Testis (tissue), 3 donors: ENCODE results near the gene PRELP. TPM values are rescaled to one million over a fixed set of nuclear protein-coding genes. Genes with fewer than 3 reads are reported as not detected.

Experiments
- DNase-seq: peaks from one replicate; pipeline ENCODE4 v3.0.0-alpha.2; 2019
- H3K27ac ChIP-seq, 2 donors: fragments of 200-600 bp; sonication (generic); one replicate each; pipeline ENCODE4 v1.5.1; 2019
- H3K27me3 ChIP-seq: fragments of 200-600 bp; sonication (generic); one replicate; pipeline ENCODE4 v1.5.1; 2019
- H3K36me3 ChIP-seq: fragments of 200-600 bp; sonication (generic); one replicate; pipeline ENCODE4 v1.5.1; 2017; ENCODE audit warnings: low read depth; ENCODE audit errors: missing control alignments
- H3K4me1 ChIP-seq: fragments of 200-600 bp; sonication (generic); one replicate; pipeline ENCODE4 v1.5.1; 2019
- H3K4me3 ChIP-seq, 2 donors: fragments of 200-600 bp; sonication (generic); one replicate each; pipeline ENCODE4 v1.5.1; 2017 to 2019
- H3K9me3 ChIP-seq: fragments of 200-600 bp; sonication (generic); one replicate; pipeline ENCODE4 v1.5.1; 2017
- POLR2A ChIP-seq: fragments of 450-650 bp; IDR thresholded peaks from one replicate; pipeline ENCODE4 v1.6.1; 2017; ENCODE audit warnings: antibody characterized with exemption, mild to moderate bottlenecking, moderate library complexity
- WGBS, 2 donors: methylation state at CpG; one replicate each; pipeline ENCODE4 v1.1.5; 2018; 5-methylcytosine and 5-hydroxymethylcytosine counted together
- intact Hi-C: fragments of 100-400 bp; cut with DNase I; formaldehyde crosslinking; loops from one replicate; pipeline ENCODE4 v1.15.1; 2023; ENCODE audit warnings: low total_unique reads
- polyA plus RNA-seq: library from polyadenylated mRNA; stranded (reverse); fragments of 350-450 nt; fragmentation: Illumina TruSeq; extraction: RNeasy Lipid Tissue Mini Kit (QIAGEN cat#74804); gene quantifications from one replicate; pipeline ENCODE4 v1.2.3, GENCODE V29; 2014; ENCODE audit warnings: low read depth, low replicate concordance; ENCODE audit not compliant: insufficient read depth
- total RNA-seq, 2 donors: library from RNA; depleted of rRNA; stranded (reverse); fragments of >200 nt; gene quantifications; one replicate each; pipeline ENCODE4 v1.2.3, GENCODE V29; 2016
- TF ChIP-seq, protein P1 (sequence below), 3 experiments: fragments of 450-650 bp in 2 of 3; fragments of 200-600 bp in 1 of 3; sonication (generic) in 1 of 3; IDR thresholded peaks; one replicate each; pipeline ENCODE4 v1.5.1; 2016 to 2019; ENCODE audit warnings: antibody characterized with exemption in 3 of 3, mild to moderate bottlenecking in 2 of 3, moderate library complexity in 1 of 3

Gene PRELP
- total and polyA plus RNA-seq, 3 donors from 2014 or later, result 9.6 to 26.5 (median 10.0) TPM

- intact Hi-C loops, result no loop called here
- Histone ChIP-seq H3K27me3 (no peaks in the 10 kb centered on the region), H3K36me3 (no peaks in the 10 kb centered on the region), H3K4me3 (no peak overlapping the region), H3K9me3 (no peaks in the 10 kb centered on the region), H3K4me1 (peaks cover 13% of the 10 kb centered on the region), H3K27ac (no peak overlapping the region)
- TF ChIP-seq, protein P1, sequence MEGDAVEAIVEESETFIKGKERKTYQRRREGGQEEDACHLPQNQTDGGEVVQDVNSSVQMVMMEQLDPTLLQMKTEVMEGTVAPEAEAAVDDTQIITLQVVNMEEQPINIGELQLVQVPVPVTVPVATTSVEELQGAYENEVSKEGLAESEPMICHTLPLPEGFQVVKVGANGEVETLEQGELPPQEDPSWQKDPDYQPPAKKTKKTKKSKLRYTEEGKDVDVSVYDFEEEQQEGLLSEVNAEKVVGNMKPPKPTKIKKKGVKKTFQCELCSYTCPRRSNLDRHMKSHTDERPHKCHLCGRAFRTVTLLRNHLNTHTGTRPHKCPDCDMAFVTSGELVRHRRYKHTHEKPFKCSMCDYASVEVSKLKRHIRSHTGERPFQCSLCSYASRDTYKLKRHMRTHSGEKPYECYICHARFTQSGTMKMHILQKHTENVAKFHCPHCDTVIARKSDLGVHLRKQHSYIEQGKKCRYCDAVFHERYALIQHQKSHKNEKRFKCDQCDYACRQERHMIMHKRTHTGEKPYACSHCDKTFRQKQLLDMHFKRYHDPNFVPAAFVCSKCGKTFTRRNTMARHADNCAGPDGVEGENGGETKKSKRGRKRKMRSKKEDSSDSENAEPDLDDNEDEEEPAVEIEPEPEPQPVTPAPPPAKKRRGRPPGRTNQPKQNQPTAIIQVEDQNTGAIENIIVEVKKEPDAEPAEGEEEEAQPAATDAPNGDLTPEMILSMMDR (IDR thresholded peaks at IDR 0.05), result no peak
- no peak for TF ChIP-seq POLR2A
- 55 to 59% methylated on average over 2 of the region's 2 CpGs for WGBS, 2 donors
- no peak for DNase-seq
These were observed 23.5 kb upstream of the PRELP start for GRCh38 chr1:203451836-203452784.

GRCh38 chr1:203453016-203453415 lies 22.6 kb upstream of the PRELP start:
- TF ChIP-seq, protein P1 (IDR thresholded peaks at IDR 0.05), result no peak
- TF ChIP-seq POLR2A, result no peak
- no peak overlapping the region for H3K4me3 ChIP-seq
- peaks cover 8% of the 10 kb centered on the region for H3K4me1 ChIP-seq
- intact Hi-C loops, result no loop called here
- WGBS, 2 donors, result 69 to 70% methylated on average over 5 of the region's 5 CpGs
- no peak overlapping the region for H3K27ac ChIP-seq
- H3K27me3 ChIP-seq, result no peaks in the 10 kb centered on the region
- no peaks in the 10 kb centered on the region for H3K9me3 ChIP-seq
- DNase-seq, result no peak
- no peaks in the 10 kb centered on the region for H3K36me3 ChIP-seq

- Histone ChIP-seq H3K4me3 (no peak overlapping the region), H3K9me3 (no peaks in the 10 kb centered on the region), H3K27ac (no peak overlapping the region), H3K4me1 (peaks cover 6% of the 10 kb centered on the region), H3K27me3 (no peaks in the 10 kb centered on the region), H3K36me3 (no peaks in the 10 kb centered on the region)
- intact Hi-C loops, result no loop called here
- TF ChIP-seq POLR2A, result no peak
- TF ChIP-seq, protein P1 (IDR thresholded peaks at IDR 0.05), result no peak
- no peak for DNase-seq
- 77 to 84% methylated on average over 5 of the region's 5 CpGs for WGBS, 2 donors
These were observed 22.0 kb upstream of the PRELP start for GRCh38 chr1:203453616-203454015.

- DNase-seq, result no peak
- no peak overlapping the region for H3K27ac ChIP-seq
- H3K4me1 ChIP-seq, result peaks cover 4% of the 10 kb centered on the region
- no peaks in the 10 kb centered on the region for H3K9me3 ChIP-seq
- H3K4me3 ChIP-seq, result no peak overlapping the region
- TF ChIP-seq, protein P1 (IDR thresholded peaks at IDR 0.05), result no peak
- TF ChIP-seq POLR2A, result no peak
- intact Hi-C loops, result no loop called here
- WGBS, 2 donors, result 85 to 87% methylated on average over 8 to 18 of the region's 18 CpGs
- no peaks in the 10 kb centered on the region for H3K36me3 ChIP-seq
- no peaks in the 10 kb centered on the region for H3K27me3 ChIP-seq
These were observed 20.6 kb upstream of the PRELP start for GRCh38 chr1:203454986-203455471.
